ENCODE data around the gene GBE1. TPM values are rescaled to one million over a fixed set of nuclear protein-coding genes. Genes with fewer than 3 reads are reported as not detected.
A peak's percentile ranks its signal among the peaks of the same experiment; 100 is the strongest.

The GBE1 gene
- total and polyA plus RNA-seq, 9 of the 15 experiments (the other 6 are each of a cell fraction or from before 2014, with no cell fraction given) = 7.9 to 25.6 (median 13.1) TPM

DNA sequence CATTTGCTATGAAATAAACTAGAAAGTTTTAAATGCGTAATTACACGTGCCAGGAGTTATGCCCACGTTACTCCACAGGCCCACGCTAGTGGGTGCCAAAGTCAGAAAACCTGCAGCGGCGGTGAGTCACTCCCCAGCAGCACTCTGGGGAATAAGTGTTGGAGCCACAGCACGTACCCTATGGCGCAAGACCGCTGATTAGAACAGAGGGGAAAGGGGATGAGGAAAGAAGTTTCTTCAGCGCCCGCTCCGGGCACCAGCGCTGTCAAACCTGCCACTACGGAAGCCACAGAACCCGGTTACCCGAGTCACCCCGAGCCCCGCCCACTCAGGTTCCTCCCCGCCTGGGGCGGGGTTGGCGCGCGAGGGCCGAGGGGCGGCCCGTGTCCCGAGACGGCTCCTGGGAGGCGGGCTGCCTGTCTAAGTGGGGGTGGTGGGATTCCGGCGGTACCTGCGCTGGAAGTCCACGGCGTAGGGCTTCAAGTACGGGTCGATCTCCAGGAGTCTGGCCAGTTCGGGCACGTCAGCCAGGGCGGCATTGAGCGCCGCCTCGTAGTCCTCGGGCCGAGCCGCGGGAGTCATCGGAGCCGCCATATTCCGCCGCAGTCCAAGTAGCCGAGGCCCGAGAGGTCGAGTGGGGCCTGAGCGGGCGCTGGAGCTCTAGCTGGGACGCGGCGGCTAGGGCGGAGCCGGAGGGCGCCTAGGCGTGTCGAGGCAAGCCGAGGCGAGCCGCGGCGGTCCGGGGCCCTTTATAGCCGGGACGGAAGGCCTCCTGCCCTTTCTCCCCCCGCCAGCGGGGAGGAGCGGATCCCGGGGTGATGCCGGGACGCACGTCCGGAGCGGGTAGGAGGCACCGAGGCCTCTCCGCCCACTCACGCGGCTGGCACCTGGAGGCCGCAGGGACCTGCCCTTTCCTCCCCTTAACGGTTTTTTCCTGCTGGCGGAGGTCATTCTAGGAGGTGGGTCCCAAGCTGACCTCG, at the start of gene GBE1 (continued):
- TF ChIP-seq, protein P1, sequence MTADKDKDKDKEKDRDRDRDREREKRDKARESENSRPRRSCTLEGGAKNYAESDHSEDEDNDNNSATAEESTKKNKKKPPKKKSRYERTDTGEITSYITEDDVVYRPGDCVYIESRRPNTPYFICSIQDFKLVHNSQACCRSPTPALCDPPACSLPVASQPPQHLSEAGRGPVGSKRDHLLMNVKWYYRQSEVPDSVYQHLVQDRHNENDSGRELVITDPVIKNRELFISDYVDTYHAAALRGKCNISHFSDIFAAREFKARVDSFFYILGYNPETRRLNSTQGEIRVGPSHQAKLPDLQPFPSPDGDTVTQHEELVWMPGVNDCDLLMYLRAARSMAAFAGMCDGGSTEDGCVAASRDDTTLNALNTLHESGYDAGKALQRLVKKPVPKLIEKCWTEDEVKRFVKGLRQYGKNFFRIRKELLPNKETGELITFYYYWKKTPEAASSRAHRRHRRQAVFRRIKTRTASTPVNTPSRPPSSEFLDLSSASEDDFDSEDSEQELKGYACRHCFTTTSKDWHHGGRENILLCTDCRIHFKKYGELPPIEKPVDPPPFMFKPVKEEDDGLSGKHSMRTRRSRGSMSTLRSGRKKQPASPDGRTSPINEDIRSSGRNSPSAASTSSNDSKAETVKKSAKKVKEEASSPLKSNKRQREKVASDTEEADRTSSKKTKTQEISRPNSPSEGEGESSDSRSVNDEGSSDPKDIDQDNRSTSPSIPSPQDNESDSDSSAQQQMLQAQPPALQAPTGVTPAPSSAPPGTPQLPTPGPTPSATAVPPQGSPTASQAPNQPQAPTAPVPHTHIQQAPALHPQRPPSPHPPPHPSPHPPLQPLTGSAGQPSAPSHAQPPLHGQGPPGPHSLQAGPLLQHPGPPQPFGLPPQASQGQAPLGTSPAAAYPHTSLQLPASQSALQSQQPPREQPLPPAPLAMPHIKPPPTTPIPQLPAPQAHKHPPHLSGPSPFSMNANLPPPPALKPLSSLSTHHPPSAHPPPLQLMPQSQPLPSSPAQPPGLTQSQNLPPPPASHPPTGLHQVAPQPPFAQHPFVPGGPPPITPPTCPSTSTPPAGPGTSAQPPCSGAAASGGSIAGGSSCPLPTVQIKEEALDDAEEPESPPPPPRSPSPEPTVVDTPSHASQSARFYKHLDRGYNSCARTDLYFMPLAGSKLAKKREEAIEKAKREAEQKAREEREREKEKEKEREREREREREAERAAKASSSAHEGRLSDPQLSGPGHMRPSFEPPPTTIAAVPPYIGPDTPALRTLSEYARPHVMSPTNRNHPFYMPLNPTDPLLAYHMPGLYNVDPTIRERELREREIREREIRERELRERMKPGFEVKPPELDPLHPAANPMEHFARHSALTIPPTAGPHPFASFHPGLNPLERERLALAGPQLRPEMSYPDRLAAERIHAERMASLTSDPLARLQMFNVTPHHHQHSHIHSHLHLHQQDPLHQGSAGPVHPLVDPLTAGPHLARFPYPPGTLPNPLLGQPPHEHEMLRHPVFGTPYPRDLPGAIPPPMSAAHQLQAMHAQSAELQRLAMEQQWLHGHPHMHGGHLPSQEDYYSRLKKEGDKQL (CRISPR knock-in tag; IDR thresholded peaks at IDR 0.05; ENCODE audit: borderline replicate concordance) = no peak
- TF ChIP-seq PTBP1 (IDR thresholded peaks at IDR 0.05; ENCODE audit: low read depth, low read length) (no peak), ZNF24 (IDR thresholded peaks at IDR 0.05) (no peak), STAT5B (CRISPR knock-in tag; IDR thresholded peaks at IDR 0.05) (no peak), MYBL2 (IDR thresholded peaks at IDR 0.05; ENCODE audit: low read depth) (no peak; the same call in 1 of the 2 replicates), MYBL2 (CRISPR knock-in tag; IDR thresholded peaks at IDR 0.05; ENCODE audit: borderline replicate concordance) (no peak), NCOA4 (IDR thresholded peaks at IDR 0.05; ENCODE audit: partially characterized antibody) (no peak), FIP1L1 (IDR thresholded peaks at IDR 0.05; ENCODE audit: low read depth, low read length, poor library complexity, severe bottlenecking) (peak; percentile 79), ZNF232 (CRISPR knock-in tag; IDR thresholded peaks at IDR 0.05) (no peak), ZNF75A (CRISPR knock-in tag; IDR thresholded peaks at IDR 0.05) (no peak)
- TF ChIP-seq, protein P2, sequence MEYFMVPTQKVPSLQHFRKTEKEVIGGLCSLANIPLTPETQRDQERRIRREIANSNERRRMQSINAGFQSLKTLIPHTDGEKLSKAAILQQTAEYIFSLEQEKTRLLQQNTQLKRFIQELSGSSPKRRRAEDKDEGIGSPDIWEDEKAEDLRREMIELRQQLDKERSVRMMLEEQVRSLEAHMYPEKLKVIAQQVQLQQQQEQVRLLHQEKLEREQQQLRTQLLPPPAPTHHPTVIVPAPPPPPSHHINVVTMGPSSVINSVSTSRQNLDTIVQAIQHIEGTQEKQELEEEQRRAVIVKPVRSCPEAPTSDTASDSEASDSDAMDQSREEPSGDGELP (CRISPR knock-in tag; IDR thresholded peaks at IDR 0.05; ENCODE audit: borderline replicate concordance) = peak; percentile 74; the same call in 1 of the 2 replicates
- TF ChIP-seq, protein P3, sequence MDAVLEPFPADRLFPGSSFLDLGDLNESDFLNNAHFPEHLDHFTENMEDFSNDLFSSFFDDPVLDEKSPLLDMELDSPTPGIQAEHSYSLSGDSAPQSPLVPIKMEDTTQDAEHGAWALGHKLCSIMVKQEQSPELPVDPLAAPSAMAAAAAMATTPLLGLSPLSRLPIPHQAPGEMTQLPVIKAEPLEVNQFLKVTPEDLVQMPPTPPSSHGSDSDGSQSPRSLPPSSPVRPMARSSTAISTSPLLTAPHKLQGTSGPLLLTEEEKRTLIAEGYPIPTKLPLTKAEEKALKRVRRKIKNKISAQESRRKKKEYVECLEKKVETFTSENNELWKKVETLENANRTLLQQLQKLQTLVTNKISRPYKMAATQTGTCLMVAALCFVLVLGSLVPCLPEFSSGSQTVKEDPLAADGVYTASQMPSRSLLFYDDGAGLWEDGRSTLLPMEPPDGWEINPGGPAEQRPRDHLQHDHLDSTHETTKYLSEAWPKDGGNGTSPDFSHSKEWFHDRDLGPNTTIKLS (IDR thresholded peaks at IDR 0.05; ENCODE audit: borderline replicate concordance, low read depth) = peak; percentile 31; the same call in 1 of the 2 replicates
- TF ChIP-seq, protein P4, sequence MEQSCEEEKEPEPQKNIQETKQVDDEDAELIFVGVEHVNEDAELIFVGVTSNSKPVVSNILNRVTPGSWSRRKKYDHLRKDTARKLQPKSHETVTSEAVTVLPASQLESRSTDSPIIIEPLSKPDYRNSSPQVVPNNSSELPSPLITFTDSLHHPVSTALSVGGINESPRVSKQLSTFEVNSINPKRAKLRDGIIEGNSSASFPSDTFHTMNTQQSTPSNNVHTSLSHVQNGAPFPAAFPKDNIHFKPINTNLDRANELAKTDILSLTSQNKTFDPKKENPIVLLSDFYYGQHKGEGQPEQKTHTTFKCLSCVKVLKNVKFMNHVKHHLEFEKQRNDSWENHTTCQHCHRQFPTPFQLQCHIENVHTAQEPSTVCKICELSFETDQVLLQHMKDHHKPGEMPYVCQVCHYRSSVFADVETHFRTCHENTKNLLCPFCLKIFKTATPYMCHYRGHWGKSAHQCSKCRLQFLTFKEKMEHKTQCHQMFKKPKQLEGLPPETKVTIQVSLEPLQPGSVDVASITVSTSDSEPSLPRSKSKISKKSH (CRISPR knock-in tag; IDR thresholded peaks at IDR 0.05) = no peak
- TF ChIP-seq, protein P5, sequence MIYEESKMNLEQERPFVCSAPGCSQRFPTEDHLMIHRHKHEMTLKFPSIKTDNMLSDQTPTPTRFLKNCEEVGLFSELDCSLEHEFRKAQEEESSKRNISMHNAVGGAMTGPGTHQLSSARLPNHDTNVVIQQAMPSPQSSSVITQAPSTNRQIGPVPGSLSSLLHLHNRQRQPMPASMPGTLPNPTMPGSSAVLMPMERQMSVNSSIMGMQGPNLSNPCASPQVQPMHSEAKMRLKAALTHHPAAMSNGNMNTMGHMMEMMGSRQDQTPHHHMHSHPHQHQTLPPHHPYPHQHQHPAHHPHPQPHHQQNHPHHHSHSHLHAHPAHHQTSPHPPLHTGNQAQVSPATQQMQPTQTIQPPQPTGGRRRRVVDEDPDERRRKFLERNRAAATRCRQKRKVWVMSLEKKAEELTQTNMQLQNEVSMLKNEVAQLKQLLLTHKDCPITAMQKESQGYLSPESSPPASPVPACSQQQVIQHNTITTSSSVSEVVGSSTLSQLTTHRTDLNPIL (CRISPR knock-in tag; IDR thresholded peaks at IDR 0.05) = no peak
